GM19438 (cell line): Measurements from ENCODE around the gene ST6GALNAC3.

Experiments
- ATAC-seq: cut with Tn5 transposase; IDR thresholded peaks from one replicate; pipeline ENCODE4 v1.9.1; 2021; ENCODE audit warnings: low read depth; ENCODE audit not compliant: unreplicated experiment

Gene ST6GALNAC3

DNA sequence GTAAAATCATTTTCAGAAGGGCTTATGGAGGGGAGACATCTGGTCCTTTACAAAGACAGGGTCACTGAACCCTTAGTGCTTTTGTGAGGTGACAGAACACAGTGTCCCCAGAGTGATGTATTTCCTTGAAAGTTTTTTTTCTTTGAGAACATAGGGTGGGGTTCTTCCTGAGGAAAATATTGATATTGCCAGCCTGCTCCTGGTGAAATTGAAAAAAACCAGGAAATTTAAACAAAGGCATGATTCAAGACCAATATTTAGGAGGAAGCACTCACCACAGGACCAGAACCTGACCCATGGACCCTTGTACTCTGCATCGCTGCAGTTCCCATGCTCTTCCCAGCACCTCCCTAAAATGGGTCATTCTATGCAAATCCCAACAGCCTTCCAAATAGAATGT is 63.7 kb downstream of the ST6GALNAC3 start:
- ATAC-seq, result no peak

DNA sequence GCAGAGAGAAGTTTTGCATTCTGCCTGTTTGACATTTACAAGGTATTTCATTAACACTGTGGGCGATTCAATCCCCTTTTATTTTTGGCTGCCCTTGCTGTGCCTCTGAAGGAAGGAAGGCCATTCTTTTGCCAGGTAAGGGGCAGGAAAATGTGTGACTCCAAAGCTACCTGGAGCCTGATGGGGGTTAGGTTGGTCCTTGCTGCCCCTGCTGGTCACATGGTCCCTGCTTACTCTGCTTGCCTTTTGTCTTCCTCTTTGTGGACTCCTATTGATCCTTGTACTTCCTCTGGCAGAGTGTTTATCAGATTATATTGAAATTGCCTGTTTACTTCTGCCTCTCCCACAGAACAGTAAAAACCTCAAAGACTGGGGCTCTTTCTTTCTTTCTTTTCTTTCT is 65.7 kb downstream of the ST6GALNAC3 start:
- ATAC-seq, result no peak

DNA sequence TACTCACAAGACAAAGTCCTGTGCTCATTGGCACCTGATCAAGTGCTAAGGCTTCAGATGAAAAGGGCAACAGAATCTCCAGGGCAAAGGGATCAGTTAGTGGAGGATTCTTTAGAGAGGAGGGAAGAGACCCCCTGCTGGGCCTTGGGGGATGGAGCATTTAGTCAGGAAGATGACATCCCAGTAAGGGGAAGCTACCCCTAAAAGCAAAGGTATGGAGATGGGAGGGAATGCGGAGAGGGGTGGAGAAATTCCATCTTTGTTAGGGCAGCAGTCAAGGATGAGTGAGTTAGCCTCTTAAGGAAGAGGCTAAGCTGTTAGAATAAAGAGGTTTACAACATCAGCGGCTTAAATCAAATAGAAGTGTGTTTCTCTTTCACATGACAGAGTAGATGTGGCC is 67.4 kb downstream of the ST6GALNAC3 start:
- no peak for ATAC-seq

DNA sequence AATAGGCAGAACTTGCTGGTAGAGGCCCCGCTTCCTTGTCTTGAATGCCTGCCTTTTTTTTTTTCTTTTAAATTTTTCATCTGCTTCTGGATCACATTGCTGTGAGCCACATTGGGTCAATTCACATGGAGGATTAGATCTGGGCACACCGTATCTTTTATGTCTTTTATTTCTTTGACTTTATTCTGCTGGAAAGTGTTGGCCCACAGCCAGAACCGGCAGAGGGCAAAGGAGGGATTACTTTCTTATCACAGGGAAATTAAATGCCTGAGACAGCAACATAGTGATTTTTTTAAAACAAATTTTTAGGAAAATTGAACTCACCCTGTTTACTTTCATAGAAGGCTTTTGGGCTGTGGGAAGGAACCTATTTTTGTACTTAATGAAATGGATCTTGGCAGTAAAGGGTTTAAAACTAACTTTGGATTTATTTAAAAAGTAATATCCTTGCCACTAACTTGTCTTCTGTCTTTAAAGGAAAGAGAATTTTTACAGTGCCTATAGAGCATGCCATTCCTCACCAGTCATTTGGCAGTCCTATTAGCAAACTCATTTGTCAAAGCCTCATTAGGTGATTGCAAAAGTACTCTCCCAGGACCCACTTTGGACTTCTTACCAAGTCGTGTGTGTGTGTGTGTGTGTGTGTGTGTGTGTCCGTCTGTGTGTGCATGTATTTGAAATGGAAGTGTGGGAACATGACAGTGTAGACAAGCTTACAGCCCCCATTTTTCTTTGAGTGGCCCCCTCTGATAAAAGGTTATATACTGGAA is 68.4 kb downstream of the ST6GALNAC3 start:
- no peak for ATAC-seq

DNA sequence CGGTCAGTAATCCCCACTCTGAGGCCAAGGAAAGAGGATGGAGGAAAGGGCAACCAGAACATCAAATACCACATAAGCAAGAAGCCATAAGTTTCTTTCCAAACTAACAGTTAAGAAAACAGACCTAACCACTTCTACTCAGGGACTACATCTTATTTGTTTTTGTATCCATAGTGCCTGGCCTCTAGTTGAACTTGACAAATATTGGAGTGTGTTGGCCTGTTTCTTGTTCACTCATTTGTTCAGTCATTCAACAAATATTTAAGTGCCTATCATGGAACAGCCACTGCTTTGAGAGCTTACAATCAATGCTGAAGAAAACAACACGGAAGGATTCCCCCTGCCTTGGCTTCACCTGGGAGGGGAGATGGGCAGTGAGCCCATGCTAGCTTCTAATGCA is 69.7 kb downstream of the ST6GALNAC3 start:
- ATAC-seq, result no peak

DNA sequence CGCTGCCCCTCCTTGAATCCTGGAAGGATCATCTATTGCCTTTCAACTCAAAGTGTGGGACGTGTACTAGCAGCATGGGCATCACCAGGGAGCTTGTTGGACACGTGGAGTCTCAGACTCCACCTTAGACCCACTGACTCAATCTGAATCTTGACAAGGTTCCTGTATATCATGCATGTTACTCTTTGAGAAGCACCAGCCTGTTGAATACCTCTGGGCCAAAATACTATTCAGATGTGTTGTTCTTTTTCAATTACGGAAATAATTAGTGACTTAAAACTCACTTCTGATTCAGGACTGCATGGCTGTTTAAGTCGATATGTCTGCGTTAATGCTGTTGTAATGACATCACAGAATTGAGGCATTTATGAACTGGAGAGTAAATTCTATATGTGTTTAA is 70.8 kb downstream of the ST6GALNAC3 start:
- no peak for ATAC-seq

DNA sequence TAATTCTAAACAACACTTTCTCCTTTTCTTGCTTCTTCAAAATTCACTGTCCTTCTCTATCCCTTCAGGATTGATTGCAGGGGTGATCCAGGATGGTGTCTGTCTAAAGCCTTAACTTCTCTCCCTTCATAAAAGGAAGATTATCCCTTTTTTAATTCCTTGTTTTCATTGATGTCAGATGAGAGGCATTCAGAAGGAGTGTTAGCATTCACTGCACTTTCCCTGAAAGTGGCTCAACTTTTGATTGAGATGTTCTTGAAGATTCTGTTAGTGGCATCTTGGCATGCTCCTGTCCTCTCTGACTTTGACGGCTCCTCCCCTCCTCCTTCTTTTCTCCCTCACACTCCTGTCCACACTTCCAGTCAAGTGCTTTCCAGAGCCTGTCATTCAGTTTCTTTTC is 71.6 kb downstream of the ST6GALNAC3 start:
- no peak for ATAC-seq

DNA sequence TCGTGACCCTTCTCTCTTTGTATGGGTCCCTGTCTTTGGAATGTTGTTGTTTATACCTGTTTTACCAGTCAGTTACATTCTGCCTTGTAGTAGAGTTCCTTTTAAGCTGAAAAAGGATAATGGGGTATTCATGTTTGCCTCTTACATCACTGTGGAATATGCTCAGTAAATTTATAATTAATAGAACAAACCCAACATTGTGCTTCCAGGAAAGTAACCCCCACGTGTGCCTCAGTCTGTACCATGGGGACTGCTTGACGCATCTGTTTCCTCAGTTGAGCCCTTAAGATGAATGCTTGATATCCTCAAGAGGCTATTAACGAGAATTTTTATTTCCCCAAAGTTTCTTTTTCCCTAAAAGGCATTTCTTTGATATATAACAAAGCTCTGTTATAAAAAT is 73.4 kb downstream of the ST6GALNAC3 start:
- ATAC-seq, result no peak

DNA sequence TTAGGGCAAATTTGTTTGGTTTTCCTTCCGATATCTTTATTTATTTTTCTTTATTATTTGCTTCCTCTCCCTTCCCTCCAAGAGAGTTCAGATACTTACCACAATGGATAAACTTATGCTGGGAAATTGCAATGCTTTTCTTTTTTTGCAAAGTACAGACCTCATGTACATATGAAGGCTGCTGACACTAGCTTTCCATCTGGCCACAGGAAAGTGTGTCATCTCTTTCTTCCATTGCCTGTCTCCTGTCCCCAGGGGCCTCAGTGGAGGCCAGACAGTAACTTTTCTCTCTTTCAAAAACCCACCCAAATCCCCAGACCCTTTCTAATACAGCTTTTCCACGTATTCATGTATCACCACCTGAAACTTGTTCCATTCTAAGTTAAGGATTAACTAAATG is 73.9 kb downstream of the ST6GALNAC3 start:
- ATAC-seq, result no peak

DNA sequence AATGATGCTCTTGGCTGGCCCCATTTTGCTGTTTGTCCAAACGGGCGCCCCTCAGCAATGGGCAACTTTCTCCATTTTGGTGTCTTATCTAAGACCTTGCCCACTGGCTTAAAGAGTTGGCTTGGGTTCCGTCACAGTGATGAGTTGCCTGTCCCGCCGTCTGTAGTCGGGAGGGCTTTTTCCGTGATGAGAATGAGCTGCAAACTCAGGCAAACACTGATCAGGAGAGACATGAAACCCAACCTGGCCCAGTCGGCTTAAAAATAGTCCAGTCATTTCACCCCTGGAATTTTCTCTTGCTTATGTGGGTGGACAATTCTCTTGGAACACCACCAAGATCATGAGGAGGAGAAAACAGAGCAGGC is 79.3 kb downstream of the ST6GALNAC3 start:
- no peak for ATAC-seq

DNA sequence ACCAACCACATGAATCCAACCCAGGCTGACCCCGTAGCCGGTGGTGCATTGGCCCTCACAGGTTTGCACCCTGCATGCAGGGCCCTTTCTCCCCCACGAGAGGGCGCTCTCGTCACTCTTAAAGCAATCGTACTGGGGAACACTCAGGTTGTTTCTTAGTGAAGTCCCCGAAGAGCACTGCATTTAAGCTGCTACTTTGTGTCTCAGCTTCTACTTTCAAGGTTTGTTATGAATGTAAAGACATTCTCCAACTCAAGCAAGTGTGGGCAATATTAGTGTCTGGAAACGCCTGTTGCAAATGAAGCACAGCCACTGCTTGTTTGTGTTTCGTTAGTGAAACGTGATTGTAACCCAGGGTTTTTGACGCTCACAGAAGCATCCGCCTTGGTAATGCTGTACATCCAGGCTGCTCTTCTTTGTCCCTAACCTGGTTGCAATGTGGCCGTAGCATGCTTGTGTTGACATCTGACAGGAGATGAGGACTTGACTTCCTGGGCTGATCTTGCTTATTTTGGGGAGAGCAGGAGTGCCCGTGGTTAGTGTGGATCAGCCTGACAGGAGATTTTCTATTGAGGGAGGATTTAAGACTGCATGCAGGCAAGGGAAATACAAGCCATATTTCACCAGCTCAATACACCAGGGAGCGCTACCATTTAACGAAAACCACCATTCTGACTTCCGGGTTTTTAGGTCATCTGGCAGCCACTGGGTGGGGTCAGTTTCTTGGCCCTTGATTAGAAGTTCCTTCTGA is 79.8 kb downstream of the ST6GALNAC3 start:
- peak; percentile 97 for ATAC-seq

DNA sequence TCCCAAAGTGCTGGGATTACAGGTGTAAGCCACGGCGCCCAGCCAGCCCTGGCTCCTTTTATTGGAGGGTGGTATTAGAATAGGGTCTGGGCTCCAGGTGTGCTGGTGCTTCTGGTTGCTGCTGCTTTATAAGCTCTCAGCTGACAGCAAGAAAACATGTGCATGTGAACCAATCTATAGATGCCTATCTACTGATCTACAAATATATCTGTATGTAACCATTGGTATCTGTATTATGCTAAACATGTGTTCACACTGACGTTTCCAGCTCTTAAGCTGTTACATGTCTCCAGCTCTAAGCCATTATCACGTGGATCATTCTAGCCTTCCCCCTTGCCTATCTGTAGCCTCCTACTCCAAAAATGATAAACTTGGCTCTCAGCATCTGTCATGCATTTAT is 82.4 kb downstream of the ST6GALNAC3 start:
- no peak for ATAC-seq

DNA sequence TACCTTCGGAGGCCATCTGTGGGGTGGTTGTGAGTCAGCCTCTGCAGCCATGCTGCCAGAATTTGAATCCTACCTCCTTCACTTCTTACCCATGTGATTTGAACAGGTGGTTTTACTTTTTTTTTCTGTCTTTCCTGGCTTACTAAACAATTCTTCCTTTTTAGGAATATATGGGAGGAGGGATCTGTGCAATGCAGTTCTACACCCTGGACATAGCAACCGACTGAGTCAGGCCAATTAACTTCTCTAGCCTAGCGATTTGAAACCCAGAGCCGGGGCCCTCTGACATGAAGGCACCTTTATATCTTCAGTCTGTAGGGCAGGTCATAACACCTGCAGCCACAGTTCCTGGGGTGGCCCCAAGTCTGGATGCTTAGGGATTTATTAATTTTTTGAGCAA is 83.6 kb downstream of the ST6GALNAC3 start:
- ATAC-seq, result no peak

DNA sequence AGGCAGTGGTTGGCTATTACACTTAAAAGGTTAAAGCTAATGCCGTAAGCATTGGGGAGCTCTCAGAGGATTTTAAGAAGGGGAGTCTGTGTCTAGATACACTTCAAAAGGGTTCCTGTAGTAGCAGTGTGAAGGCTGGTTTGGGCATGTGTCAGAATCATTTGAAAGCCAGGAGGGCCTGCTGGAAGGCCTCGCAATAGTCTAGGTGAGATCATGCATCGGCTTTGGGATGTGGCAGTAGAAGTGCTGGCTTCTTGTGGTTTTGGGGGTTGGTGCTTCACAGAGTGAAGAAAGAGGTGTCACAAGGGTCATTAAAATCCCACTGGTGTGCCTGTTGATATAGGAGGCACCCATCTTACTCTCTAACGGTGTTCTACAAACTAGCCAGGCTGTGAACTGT is 85.7 kb downstream of the ST6GALNAC3 start:
- no peak for ATAC-seq

DNA sequence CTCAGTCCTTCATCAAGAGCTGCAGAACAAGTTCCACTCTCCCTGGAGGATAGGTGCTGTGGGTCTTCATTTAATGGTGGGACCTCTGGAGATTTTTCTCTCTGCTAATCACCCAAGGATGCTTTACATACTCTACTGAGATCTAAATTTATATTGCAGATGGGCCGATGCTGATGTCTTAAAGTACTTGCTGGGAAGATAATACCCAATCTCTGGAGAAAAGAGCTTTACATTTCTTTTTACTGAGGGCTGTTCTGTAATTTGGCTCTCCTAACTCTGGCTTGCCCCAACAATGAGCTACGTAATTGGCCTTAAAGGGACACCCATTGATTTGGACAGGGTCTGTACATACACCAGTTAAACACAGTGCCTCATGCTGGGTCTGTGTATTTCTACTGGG is 86.9 kb downstream of the ST6GALNAC3 start:
- ATAC-seq, result no peak

DNA sequence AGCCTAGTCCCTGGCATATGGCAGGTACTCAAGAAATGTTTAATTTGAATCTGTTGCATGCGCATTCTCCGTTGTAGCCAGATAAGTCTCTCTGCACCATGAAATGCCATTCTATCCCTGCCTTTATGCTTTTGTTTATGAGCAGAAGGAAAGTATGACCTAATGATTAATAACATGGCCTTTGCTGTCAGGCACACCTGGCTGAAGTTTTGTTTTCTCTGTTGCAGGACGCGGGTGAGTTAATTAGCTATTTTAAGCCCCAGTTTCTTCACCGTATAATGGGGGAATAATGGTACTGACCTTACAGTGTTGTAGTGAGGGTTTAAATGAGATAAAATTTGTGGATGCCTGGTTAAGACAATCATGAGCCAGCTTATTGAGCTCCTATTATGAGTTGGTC is 87.7 kb downstream of the ST6GALNAC3 start:
- no peak for ATAC-seq

DNA sequence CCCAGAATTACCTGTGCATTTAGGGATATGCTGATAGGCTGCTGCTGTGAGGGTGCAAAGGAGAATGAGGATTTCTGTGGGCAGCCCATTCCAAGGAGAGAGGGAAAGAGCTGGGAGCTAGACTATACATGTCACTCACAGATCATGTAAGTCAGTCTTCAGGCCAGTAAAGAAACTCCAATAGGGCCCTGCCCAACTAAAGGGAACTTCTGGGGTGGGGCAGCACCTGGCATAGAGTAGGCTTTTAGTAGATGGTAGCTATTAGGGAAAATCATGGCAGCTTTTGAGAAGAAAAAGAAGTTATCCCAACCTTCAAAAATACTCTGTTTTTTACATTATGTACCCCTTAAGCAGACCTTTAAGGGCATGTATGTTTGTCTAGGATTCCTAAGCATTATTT is 89.6 kb downstream of the ST6GALNAC3 start:
- no peak for ATAC-seq

DNA sequence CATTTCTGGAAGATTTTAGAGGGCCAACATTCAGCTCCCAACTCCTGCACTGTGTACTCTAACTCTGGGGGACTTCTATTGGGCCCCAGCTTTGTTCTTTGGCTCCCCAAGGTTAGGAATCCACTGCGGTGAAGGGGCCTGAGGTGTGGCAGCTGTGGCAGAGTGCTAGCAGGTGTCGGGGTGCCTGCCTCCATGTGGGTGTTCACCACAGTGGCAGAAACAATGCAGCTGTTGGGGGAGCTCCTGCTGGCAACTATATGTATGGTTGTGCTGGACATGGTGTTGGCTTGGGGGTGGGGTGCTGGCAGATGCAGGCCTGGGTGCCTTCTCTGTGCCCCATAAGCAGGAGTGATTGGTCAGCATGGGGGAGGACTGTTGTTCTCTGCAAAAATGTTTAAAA is 95.5 kb downstream of the ST6GALNAC3 start:
- no peak for ATAC-seq

DNA sequence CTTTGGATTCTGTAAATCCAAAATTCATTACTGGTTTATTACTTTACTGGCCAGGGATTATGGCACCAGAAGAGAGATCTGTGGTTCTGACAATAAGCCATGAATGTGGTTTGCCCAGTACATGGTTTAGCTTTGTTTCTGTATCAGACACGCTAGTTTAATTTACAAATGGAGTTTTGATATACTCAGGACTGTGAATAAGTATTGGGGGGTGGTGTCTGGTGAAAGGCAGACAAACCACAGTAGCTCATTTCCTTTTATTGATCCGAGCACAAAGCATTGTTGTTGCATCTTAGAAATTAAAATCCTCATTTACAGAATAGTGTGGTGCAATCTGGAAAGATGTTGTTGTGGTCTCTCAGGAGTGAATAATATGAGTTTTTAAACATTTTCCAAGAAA is 96.0 kb downstream of the ST6GALNAC3 start:
- no peak for ATAC-seq

DNA sequence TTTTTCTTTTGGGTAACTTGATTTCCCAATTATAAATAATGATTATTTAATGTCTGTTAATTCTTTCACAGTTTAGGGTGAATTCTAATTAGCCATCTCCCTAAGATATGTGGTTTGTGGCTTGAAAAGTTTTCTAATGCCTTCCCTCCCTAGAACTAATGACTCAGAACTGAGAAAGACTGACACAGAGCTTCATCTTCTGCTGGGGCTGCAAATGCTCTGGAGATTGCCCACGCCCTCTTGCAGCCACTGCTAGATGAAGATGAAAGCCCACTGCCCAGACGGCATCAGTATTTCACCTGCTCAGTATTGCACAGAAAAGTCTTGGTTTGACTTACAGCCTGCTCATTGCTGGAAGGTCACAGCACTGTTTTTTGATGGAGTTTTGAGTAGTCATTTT is 101.5 kb downstream of the ST6GALNAC3 start:
- no peak for ATAC-seq

DNA sequence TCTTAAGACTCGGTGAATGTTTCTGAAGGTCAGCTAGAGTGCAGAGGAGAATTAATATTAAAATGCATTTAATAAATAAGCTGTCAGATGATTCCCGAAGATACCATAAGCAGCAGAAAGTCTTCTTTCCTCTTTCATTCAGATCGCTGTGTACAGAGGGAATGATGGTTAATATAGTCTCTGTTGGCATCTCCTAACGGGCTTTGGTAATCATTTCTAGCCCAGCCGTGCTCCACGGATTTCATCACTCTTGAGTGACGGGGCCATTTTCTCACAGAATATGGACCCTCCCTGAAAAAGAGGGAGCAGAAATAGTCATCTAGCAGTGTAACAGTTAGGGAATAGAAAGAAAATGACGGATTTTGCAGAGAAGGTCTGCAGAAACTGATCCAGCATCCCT is 103.1 kb downstream of the ST6GALNAC3 start:
- no peak for ATAC-seq

DNA sequence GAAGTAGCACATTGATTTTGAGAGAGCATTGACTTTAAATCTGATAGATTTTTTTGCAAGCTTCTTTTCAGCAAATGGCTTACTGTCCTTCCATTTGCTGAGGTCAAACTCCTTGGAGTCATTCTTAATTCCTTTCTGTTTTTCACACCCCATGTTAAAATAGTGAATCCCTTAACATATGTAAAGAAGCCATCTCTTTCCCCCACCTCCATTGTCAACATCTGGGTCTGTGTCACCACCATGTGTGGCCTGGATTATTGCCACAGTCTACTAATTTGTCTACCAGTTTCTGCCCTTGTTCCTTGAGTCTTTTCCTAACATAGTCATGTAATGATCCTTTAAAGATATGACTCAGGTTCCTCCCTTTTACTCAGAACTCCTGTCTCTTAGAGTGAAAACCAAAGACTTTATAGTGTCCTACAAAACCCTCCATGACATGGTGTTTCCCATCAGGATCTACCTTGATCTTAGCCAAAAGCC is 104.7 kb downstream of the ST6GALNAC3 start:
- ATAC-seq, result no peak
